K562 (cell line): ENCODE results near the gene GDF11. TPM values are rescaled to one million over a fixed set of nuclear protein-coding genes. Genes with fewer than 3 reads are reported as not detected.

Source experiments
- BDP1 ChIP-seq: IDR thresholded peaks from 3 replicates; pipeline ENCODE4 v1.6.1; 2011; ENCODE audit not compliant: insufficient read length, insufficient read depth
- CCAR2 ChIP-seq: fragments of 200-400 bp; formaldehyde crosslinking; IDR thresholded peaks from 2 replicates; pipeline ENCODE4 v1.6.1; 2017; ENCODE audit warnings: mild to moderate bottlenecking, low read depth, low read length
- FOXP1 ChIP-seq: sonication (generic); formaldehyde crosslinking; IDR thresholded peaks from 2 replicates; pipeline ENCODE4 v1.8.0; 2022; ENCODE audit warnings: mild to moderate bottlenecking, missing genetic modification reagents
- HMG20A ChIP-seq: fragments of 450-650 bp; formaldehyde crosslinking; conservative IDR thresholded peaks from 2 replicates; pipeline ENCODE4 v1.4.0; 2020; ENCODE audit warnings: mild to moderate bottlenecking, mixed read lengths
- KDM4B ChIP-seq, 2 experiments: fragments of 450-650 bp in 1 of 2; sonication (generic) in 1 of 2; IDR thresholded peaks; 2 replicates each; pipeline ENCODE4 v1.6.1; 2016 to 2017; ENCODE audit warnings: borderline replicate concordance in 2 of 2, antibody characterized with exemption in 1 of 2, low read depth in 1 of 2, mild to moderate bottlenecking in 1 of 2
- RBM34 ChIP-seq: fragments of 200-400 bp; formaldehyde crosslinking; IDR thresholded peaks from 2 replicates; pipeline ENCODE4 v1.6.1; 2018; ENCODE audit warnings: low read length, borderline replicate concordance; ENCODE audit not compliant: insufficient read depth
- SLC30A9 ChIP-seq: fragments of 250-450 bp; sonication (Bioruptor Pico); IDR thresholded peaks from 2 replicates; pipeline ENCODE4 v1.8.0; 2022; ENCODE audit warnings: mild to moderate bottlenecking, moderate library complexity
- ZNF318 ChIP-seq, 2 experiments: fragments of 450-650 bp; IDR thresholded peaks; 2 replicates each; pipeline ENCODE4 v1.6.1; 2016; ENCODE audit warnings: mild to moderate bottlenecking in 2 of 2, borderline replicate concordance in 1 of 2, low read depth in 1 of 2, moderate library complexity in 1 of 2
- ZNF347 ChIP-seq: fragments of 450-650 bp; formaldehyde crosslinking; IDR thresholded peaks from 2 replicates; pipeline ENCODE4 v1.4.0; 2020; ENCODE audit warnings: low read depth, mild to moderate bottlenecking, moderate library complexity
- ZNF76 ChIP-seq: fragments of 250-450 bp; sonication (Bioruptor Pico); IDR thresholded peaks from 2 replicates; pipeline ENCODE4 v1.4.0; 2020; ENCODE audit warnings: mild to moderate bottlenecking, moderate library complexity, borderline replicate concordance
- polyA plus RNA-seq, 8 experiments: library from polyadenylated mRNA; depleted of rRNA in 4 of 8; stranded (reverse) in 5 of 8; unstranded in 3 of 8; fragments of >200 nt; fragmentation: Nextera tagmentation in 2 of 8; fragmentation: Illumina TruSeq in 1 of 8; extraction: Ambion mirVana in 2 of 8; extraction: Trizol in 1 of 8; gene quantifications; 2 replicates each; pipeline versions ENCODE4 v1.2.1 to v1.2.3, GENCODE V29; 2011 to 2014; ENCODE audit warnings: inconsistent platforms in 1 of 8, missing spikeins in 1 of 8
- total RNA-seq, 7 experiments: library from RNA; depleted of rRNA in 6 of 7; stranded (reverse); fragments of >200 nt in 6 of 7; fragmentation: Illumina TruSeq in 2 of 7; extraction: Trizol in 2 of 7; gene quantifications; 2 replicates each; pipeline versions ENCODE4 v1.2.1 to v1.2.3, GENCODE V29; 2011 to 2021; ENCODE audit warnings: low replicate concordance in 1 of 7
- TF ChIP-seq, protein P1 (sequence below): IDR thresholded peaks from 3 replicates; pipeline ENCODE4 v1.6.1; 2011; ENCODE audit warnings: borderline replicate concordance, mild to moderate bottlenecking, moderate library complexity; ENCODE audit not compliant: insufficient read length; ENCODE audit errors: extremely low read depth

GDF11 gene
- total and polyA plus RNA-seq, 9 of the 15 experiments (the other 6 are each of a cell fraction or from before 2014, with no cell fraction given): 1.4 to 15.7 (median 4.8) TPM

- TF ChIP-seq ZNF318 (IDR thresholded peaks at IDR 0.05; ENCODE audit: borderline replicate concordance in 1 of 2, low read depth in 1 of 2) (peak in 1 of 2 experiments; percentile 73; a peak in 2 of 4 replicates), BDP1 (no peak), RBM34 (no peak), FOXP1 (no peak; the same call in 1 of the 2 replicates), SLC30A9 (CRISPR knock-in tag) (no peak), ZNF76 (CRISPR knock-in tag) (0 out of 2 replicates have a peak, but pooled peaks have one; percentile 23), KDM4B (IDR thresholded peaks at IDR 0.05; ENCODE audit: borderline replicate concordance in 2 of 2, low read depth in 1 of 2) (0 out of 4 replicates have a peak, but pooled peaks of 1 of the 2 experiments have one; percentile 79), HMG20A (CRISPR knock-in tag) (no peak), ZNF347 (no peak), CCAR2 (no peak)
- TF ChIP-seq, protein P1, sequence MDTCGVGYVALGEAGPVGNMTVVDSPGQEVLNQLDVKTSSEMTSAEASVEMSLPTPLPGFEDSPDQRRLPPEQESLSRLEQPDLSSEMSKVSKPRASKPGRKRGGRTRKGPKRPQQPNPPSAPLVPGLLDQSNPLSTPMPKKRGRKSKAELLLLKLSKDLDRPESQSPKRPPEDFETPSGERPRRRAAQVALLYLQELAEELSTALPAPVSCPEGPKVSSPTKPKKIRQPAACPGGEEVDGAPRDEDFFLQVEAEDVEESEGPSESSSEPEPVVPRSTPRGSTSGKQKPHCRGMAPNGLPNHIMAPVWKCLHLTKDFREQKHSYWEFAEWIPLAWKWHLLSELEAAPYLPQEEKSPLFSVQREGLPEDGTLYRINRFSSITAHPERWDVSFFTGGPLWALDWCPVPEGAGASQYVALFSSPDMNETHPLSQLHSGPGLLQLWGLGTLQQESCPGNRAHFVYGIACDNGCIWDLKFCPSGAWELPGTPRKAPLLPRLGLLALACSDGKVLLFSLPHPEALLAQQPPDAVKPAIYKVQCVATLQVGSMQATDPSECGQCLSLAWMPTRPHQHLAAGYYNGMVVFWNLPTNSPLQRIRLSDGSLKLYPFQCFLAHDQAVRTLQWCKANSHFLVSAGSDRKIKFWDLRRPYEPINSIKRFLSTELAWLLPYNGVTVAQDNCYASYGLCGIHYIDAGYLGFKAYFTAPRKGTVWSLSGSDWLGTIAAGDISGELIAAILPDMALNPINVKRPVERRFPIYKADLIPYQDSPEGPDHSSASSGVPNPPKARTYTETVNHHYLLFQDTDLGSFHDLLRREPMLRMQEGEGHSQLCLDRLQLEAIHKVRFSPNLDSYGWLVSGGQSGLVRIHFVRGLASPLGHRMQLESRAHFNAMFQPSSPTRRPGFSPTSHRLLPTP: no peak
Measured at GRCh38 chr12:55728939-55729818, 13.7 kb upstream of the GDF11 start, which contains the start of gene CD63 (continued).
